ENCODE measurements around the gene CAND1. TPM values are rescaled to one million over a fixed set of nuclear protein-coding genes. Genes with fewer than 3 reads are reported as not detected.
A peak's percentile ranks its signal among the peaks of the same experiment; 100 is the strongest.

CAND1 gene
- total RNA-seq, 1 donor from 2014 or later: 63.5 TPM

- no peak for DNase-seq (ENCODE audit: low read depth)
- TF ChIP-seq, protein P1, sequence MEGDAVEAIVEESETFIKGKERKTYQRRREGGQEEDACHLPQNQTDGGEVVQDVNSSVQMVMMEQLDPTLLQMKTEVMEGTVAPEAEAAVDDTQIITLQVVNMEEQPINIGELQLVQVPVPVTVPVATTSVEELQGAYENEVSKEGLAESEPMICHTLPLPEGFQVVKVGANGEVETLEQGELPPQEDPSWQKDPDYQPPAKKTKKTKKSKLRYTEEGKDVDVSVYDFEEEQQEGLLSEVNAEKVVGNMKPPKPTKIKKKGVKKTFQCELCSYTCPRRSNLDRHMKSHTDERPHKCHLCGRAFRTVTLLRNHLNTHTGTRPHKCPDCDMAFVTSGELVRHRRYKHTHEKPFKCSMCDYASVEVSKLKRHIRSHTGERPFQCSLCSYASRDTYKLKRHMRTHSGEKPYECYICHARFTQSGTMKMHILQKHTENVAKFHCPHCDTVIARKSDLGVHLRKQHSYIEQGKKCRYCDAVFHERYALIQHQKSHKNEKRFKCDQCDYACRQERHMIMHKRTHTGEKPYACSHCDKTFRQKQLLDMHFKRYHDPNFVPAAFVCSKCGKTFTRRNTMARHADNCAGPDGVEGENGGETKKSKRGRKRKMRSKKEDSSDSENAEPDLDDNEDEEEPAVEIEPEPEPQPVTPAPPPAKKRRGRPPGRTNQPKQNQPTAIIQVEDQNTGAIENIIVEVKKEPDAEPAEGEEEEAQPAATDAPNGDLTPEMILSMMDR (conservative IDR thresholded peaks at IDR 0.05; ENCODE audit: low read depth, low read length): no peak
- H3K4me3 ChIP-seq (ENCODE audit: low read depth, low read length): peak overlapping the region; percentile 95
Observed at GRCh38 chr12:67269633-67270573, 745 bp downstream of the CAND1 start.

- H3K4me3 ChIP-seq (ENCODE audit: low read depth, low read length): peak overlapping the region; percentile 95
- TF ChIP-seq, protein P1 (conservative IDR thresholded peaks at IDR 0.05; ENCODE audit: low read depth, low read length): no peak
- no peak for DNase-seq (ENCODE audit: low read depth)
Observed at GRCh38 chr12:67270622-67271021, 1.5 kb downstream of the CAND1 start.

DNA sequence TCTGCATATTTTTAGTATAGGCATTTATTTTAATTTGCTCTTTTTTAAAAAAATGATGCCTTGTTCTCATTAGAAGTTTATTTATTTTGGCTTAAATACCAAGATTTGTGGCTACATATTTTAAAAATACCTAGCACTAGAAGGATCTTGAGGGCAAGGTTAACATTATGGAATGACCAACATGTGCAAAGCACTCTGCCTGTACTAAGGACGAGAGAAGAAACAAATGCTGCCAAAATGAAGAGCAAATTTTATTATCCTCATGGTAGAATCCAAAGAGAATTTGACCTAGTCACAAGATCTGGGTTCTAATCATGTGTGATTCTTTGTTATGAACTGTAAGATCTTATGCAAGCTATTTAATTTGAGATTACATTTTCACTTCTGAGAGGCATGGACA, 2.8 kb downstream of the CAND1 start:
- H3K4me3 ChIP-seq (ENCODE audit: low read depth, low read length): no peak overlapping the region
- DNase-seq (ENCODE audit: low read depth): no peak
- TF ChIP-seq, protein P1 (conservative IDR thresholded peaks at IDR 0.05; ENCODE audit: low read depth, low read length): no peak

- no peak for DNase-seq (ENCODE audit: low read depth)
- TF ChIP-seq, protein P1 (conservative IDR thresholded peaks at IDR 0.05; ENCODE audit: low read depth, low read length): no peak
- no peak overlapping the region for H3K4me3 ChIP-seq (ENCODE audit: low read depth, low read length)
Observed at GRCh38 chr12:67274186-67274585, 5.0 kb downstream of the CAND1 start.

GRCh38 chr12:67275380-67275913, 6.3 kb downstream of the CAND1 start:
- DNase-seq (ENCODE audit: low read depth): no peak
- TF ChIP-seq, protein P1 (conservative IDR thresholded peaks at IDR 0.05; ENCODE audit: low read depth, low read length): no peak
- H3K4me3 ChIP-seq (ENCODE audit: low read depth, low read length): no peak overlapping the region

GRCh38 chr12:67276421-67276820, 7.3 kb downstream of the CAND1 start:
- TF ChIP-seq, protein P1 (conservative IDR thresholded peaks at IDR 0.05; ENCODE audit: low read depth, low read length): no peak

More at GRCh38 chr12:67276421-67276820, 7.3 kb downstream of the CAND1 start:
- H3K4me3 ChIP-seq (ENCODE audit: low read depth, low read length): no peak overlapping the region
- DNase-seq (ENCODE audit: low read depth): no peak
